ENCODE measurements around the gene COL11A2.
"Not testable (repeated sequence)": the region's sequence is repeated elsewhere in the genome, so short reads cannot be mapped to it uniquely, and the experiment has no call there.

- TF ChIP-seq CTCF (IDR thresholded peaks at IDR 0.05; ENCODE audit: poor library complexity, severe bottlenecking); POLR2AphosphoS5 (IDR thresholded peaks at IDR 0.05); REST (IDR thresholded peaks at IDR 0.05; ENCODE audit: borderline replicate concordance); TAF1 (IDR thresholded peaks at IDR 0.05; ENCODE audit: low read depth); MXI1 (conservative IDR thresholded peaks at IDR 0.05; ENCODE audit: poor library complexity, severe bottlenecking); EZH2 (IDR thresholded peaks at IDR 0.05; ENCODE audit: borderline replicate concordance, insufficient read depth, low read length, poor library complexity, severe bottlenecking); RAD21 (conservative IDR thresholded peaks at IDR 0.05); EP300 (conservative IDR thresholded peaks at IDR 0.05; ENCODE audit: poor library complexity, severe bottlenecking); SMC3 (conservative IDR thresholded peaks at IDR 0.05; ENCODE audit: poor library complexity): not testable (repeated sequence)
Observed at GRCh38 chr6:33150560-33150959, 41.7 kb downstream of the COL11A2 start.
